Osteoblast (primary cell): ENCODE results near the gene FOXN4. TPM values are rescaled to one million over a fixed set of nuclear protein-coding genes. Genes with fewer than 3 reads are reported as not detected.

Experiments used
- DNase-seq: peaks from one replicate; pipeline ENCODE4 v3.0.0; 2011; ENCODE audit warnings: low spot score, mixed read lengths; ENCODE audit not compliant: insufficient read length; ENCODE audit errors: missing footprints
- H2AFZ ChIP-seq: 2 replicates; pipeline ENCODE4 v1.6.0; 2011; ENCODE audit warnings: mild to moderate bottlenecking, low read length
- H3K27ac ChIP-seq: 2 replicates; pipeline ENCODE4 v1.5.1; 2011; ENCODE audit warnings: mild to moderate bottlenecking, low read depth, low read length, moderate library complexity
- H3K27me3 ChIP-seq: 2 replicates; pipeline ENCODE4 v1.6.0; 2012; ENCODE audit warnings: mild to moderate bottlenecking, control low read depth, inconsistent platforms, low read length, moderate library complexity; ENCODE audit not compliant: insufficient read depth
- H3K36me3 ChIP-seq: 2 replicates; pipeline ENCODE4 v1.5.1; 2011; ENCODE audit warnings: mild to moderate bottlenecking, low read length, control low read depth, moderate library complexity; ENCODE audit not compliant: insufficient read depth
- H3K4me1 ChIP-seq: 2 replicates; pipeline ENCODE4 v1.5.1; 2011; ENCODE audit warnings: mild to moderate bottlenecking, low read length, control low read depth, moderate library complexity; ENCODE audit not compliant: insufficient read depth
- H3K4me2 ChIP-seq: 2 replicates; pipeline ENCODE4 v1.6.0; 2011; ENCODE audit warnings: mild to moderate bottlenecking, low read length; ENCODE audit not compliant: insufficient read depth
- H3K4me3 ChIP-seq: fragments of 200-600 bp; sonication (generic); 3 replicates; pipeline ENCODE4 v1.5.1; 2012; ENCODE audit warnings: mild to moderate bottlenecking, low read length, inconsistent platforms; ENCODE audit not compliant: insufficient read depth
- H3K79me2 ChIP-seq: 2 replicates; pipeline ENCODE4 v1.6.0; 2012; ENCODE audit warnings: mild to moderate bottlenecking, low read length, control low read depth, inconsistent platforms; ENCODE audit not compliant: insufficient read depth
- H3K9me3 ChIP-seq: 2 replicates; pipeline ENCODE4 v1.5.1; 2011; ENCODE audit warnings: low read depth, low read length, control low read depth
- H4K20me1 ChIP-seq: 2 replicates; pipeline ENCODE4 v1.6.0; 2012; ENCODE audit warnings: mild to moderate bottlenecking, low read length, control low read depth; ENCODE audit not compliant: insufficient read depth
- total RNA-seq: library from RNA; depleted of rRNA; stranded (reverse); fragments of >200 nt; gene quantifications from 2 replicates; pipeline ENCODE4 v1.2.3, GENCODE V29; 2012
- TF ChIP-seq, protein P1 (sequence below): IDR thresholded peaks from 2 replicates; pipeline ENCODE4 v1.5.1; 2011; ENCODE audit warnings: mild to moderate bottlenecking, low read depth, low read length, moderate library complexity; ENCODE audit errors: extremely low read depth

The FOXN4 gene
- total RNA-seq, 1 donor: not detected

GRCh38 chr12:109290061-109290460 lies 19.0 kb downstream of the FOXN4 start:
- TF ChIP-seq, protein P1, sequence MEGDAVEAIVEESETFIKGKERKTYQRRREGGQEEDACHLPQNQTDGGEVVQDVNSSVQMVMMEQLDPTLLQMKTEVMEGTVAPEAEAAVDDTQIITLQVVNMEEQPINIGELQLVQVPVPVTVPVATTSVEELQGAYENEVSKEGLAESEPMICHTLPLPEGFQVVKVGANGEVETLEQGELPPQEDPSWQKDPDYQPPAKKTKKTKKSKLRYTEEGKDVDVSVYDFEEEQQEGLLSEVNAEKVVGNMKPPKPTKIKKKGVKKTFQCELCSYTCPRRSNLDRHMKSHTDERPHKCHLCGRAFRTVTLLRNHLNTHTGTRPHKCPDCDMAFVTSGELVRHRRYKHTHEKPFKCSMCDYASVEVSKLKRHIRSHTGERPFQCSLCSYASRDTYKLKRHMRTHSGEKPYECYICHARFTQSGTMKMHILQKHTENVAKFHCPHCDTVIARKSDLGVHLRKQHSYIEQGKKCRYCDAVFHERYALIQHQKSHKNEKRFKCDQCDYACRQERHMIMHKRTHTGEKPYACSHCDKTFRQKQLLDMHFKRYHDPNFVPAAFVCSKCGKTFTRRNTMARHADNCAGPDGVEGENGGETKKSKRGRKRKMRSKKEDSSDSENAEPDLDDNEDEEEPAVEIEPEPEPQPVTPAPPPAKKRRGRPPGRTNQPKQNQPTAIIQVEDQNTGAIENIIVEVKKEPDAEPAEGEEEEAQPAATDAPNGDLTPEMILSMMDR: no peak
- H3K27me3 ChIP-seq: no peaks in the 10 kb centered on the region
- H3K79me2 ChIP-seq: no peaks in the 10 kb centered on the region
- H3K4me3 ChIP-seq: no peak overlapping the region
- no peaks in the 10 kb centered on the region for H4K20me1 ChIP-seq
- H2AFZ ChIP-seq: no peak overlapping the region
- no peaks in the 10 kb centered on the region for H3K36me3 ChIP-seq
- no peaks in the 10 kb centered on the region for H3K4me1 ChIP-seq
- H3K4me2 ChIP-seq: no peak overlapping the region
- peak; percentile 58 for DNase-seq
- no peaks in the 10 kb centered on the region for H3K9me3 ChIP-seq
- H3K27ac ChIP-seq: no peak overlapping the region

DNA sequence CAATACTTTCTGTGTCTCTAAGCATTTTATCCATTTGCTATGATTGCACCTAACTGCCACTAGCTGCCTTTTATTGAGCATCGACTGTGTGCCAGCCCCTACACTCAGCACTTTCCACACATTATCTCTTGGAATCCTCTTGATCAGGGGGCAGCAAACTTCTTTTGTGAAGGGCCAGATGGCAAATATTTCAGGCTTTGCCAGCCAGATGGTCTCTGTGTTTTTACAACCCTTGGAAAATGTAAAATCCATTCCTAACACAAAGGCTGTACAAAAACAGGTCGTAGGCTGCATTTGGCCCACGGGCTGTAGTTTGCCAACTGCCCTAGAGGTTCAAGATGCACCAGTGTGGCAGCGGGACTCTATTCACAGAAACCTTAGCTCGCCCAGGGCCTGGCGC lies 19.5 kb downstream of the FOXN4 start:
- TF ChIP-seq, protein P1: no peak
- Histone ChIP-seq H3K9me3 (no peaks in the 10 kb centered on the region), H2AFZ (no peak overlapping the region), H3K79me2 (no peaks in the 10 kb centered on the region), H3K4me2 (no peak overlapping the region), H3K27ac (no peak overlapping the region), H4K20me1 (no peaks in the 10 kb centered on the region), H3K4me1 (no peaks in the 10 kb centered on the region), H3K4me3 (no peak overlapping the region), H3K27me3 (no peaks in the 10 kb centered on the region), H3K36me3 (no peaks in the 10 kb centered on the region)
- DNase-seq: peak; percentile 62

GRCh38 chr12:109289004-109289403 lies 20.1 kb downstream of the FOXN4 start:
- Histone ChIP-seq H3K4me2 (no peak overlapping the region), H4K20me1 (no peaks in the 10 kb centered on the region), H3K9me3 (no peaks in the 10 kb centered on the region), H3K27ac (no peak overlapping the region), H3K4me1 (no peaks in the 10 kb centered on the region), H3K4me3 (no peak overlapping the region), H2AFZ (no peak overlapping the region), H3K27me3 (no peaks in the 10 kb centered on the region), H3K79me2 (no peaks in the 10 kb centered on the region), H3K36me3 (no peaks in the 10 kb centered on the region)
- TF ChIP-seq, protein P1: no peak
- DNase-seq: peak; percentile 78

GRCh38 chr12:109288571-109288970 lies 20.5 kb downstream of the FOXN4 start:
- Histone ChIP-seq H3K27me3 (no peaks in the 10 kb centered on the region), H2AFZ (no peak overlapping the region), H3K4me2 (no peak overlapping the region), H3K79me2 (no peaks in the 10 kb centered on the region), H3K4me1 (no peaks in the 10 kb centered on the region), H3K4me3 (no peak overlapping the region), H3K9me3 (no peaks in the 10 kb centered on the region), H3K36me3 (no peaks in the 10 kb centered on the region), H4K20me1 (no peaks in the 10 kb centered on the region), H3K27ac (no peak overlapping the region)
- peak; percentile 68 for DNase-seq
- TF ChIP-seq, protein P1: no peak
